Activated naive CD8-positive, alpha-beta T cell treated with anti-CD3 and anti-CD28 coated beads, Interleukin-2, amount 10 ng/mL, durations not matched to agents 7 days and 5 days (primary cell): Measurements from ENCODE around the gene ZNF407. TPM values are rescaled to one million over a fixed set of nuclear protein-coding genes. Genes with fewer than 3 reads are reported as not detected.
"Not testable (repeated sequence)": the region's sequence is repeated elsewhere in the genome, so short reads cannot be mapped to it uniquely, and the experiment has no call there.

ENCODE experiments used
- ATAC-seq: fragments of 150-1000 bp; cut with Tn5 transposase; one replicate; pipeline ENCODE4 v1.10.0; 2021; ENCODE audit warnings: low read depth, moderate library complexity
- POLR2A ChIA-PET: fragments of 350-600 bp; sonication (Branson Sonifier 250); formaldehyde crosslinking; loops from one replicate; lab custom pipeline; 2021; ENCODE audit warnings: antibody characterized with exemption; lab: Charles Lee
- DNase-seq: peaks from one replicate; pipeline ENCODE4 v3.0.0; 2021
- H3K27ac Mint-ChIP-seq: one replicate; pipeline ENCODE4 v1.8.0; 2022; ENCODE audit warnings: mild to moderate bottlenecking, mixed read lengths
- H3K27me3 Mint-ChIP-seq: one replicate; pipeline ENCODE4 v1.8.0; 2022; ENCODE audit warnings: mild to moderate bottlenecking, moderate library complexity, mixed read lengths
- H3K36me3 Mint-ChIP-seq: one replicate; pipeline ENCODE4 v1.8.0; 2021; ENCODE audit warnings: mild to moderate bottlenecking, mixed read lengths
- H3K4me1 Mint-ChIP-seq: one replicate; pipeline ENCODE4 v1.8.0; 2021; ENCODE audit warnings: mixed read lengths
- H3K4me3 Mint-ChIP-seq: one replicate; pipeline ENCODE4 v1.8.0; 2022; ENCODE audit warnings: mild to moderate bottlenecking, moderate library complexity, mixed read lengths
- H3K9me3 Mint-ChIP-seq: one replicate; pipeline ENCODE4 v1.8.0; 2021; ENCODE audit warnings: mixed read lengths
- total RNA-seq, 2 experiments: library from RNA; stranded (reverse); gene quantifications; one replicate each; pipeline ENCODE4 v1.2.3, GENCODE V29; 2021

ZNF407 gene
- total RNA-seq, 2 experiments from 2014 or later: 16.9 to 17.1 TPM

- H3K36me3 Mint-ChIP-seq, H3K27me3 Mint-ChIP-seq, H3K9me3 Mint-ChIP-seq, H3K4me1 Mint-ChIP-seq, ATAC-seq, DNase-seq, H3K4me3 Mint-ChIP-seq, POLR2A ChIA-PET, H3K27ac Mint-ChIP-seq: not testable (repeated sequence)
These were observed 506.4 kb downstream of the ZNF407 start for GRCh38 chr18:75104029-75104428.

- DNase-seq (no peak), ATAC-seq (no peak)
- H3K36me3 Mint-ChIP-seq: no peaks in the 10 kb centered on the region
- no peaks in the 10 kb centered on the region for H3K4me1 Mint-ChIP-seq
- POLR2A ChIA-PET: no interaction called here
- H3K9me3 Mint-ChIP-seq: peaks cover 2% of the 10 kb centered on the region
- no peak overlapping the region for H3K27ac Mint-ChIP-seq
- no peak overlapping the region for H3K4me3 Mint-ChIP-seq
- H3K27me3 Mint-ChIP-seq: no peaks in the 10 kb centered on the region
These were observed 506.8 kb downstream of the ZNF407 start for GRCh38 chr18:75104483-75104882.

GRCh38 chr18:75105551-75106254 lies 508.0 kb downstream of the ZNF407 start:
- H3K27me3 Mint-ChIP-seq: no peaks in the 10 kb centered on the region
- H3K4me1 Mint-ChIP-seq: no peaks in the 10 kb centered on the region
- ATAC-seq (no peak), DNase-seq (no peak)
- H3K9me3 Mint-ChIP-seq: no peaks in the 10 kb centered on the region
- H3K4me3 Mint-ChIP-seq: no peak overlapping the region
- H3K27ac Mint-ChIP-seq: no peak overlapping the region
- POLR2A ChIA-PET: no interaction called here
- H3K36me3 Mint-ChIP-seq: no peaks in the 10 kb centered on the region

GRCh38 chr18:75106746-75107145 lies 509.1 kb downstream of the ZNF407 start:
- Mint-ChIP-seq H3K4me3 (no peak overlapping the region), H3K27ac (no peak overlapping the region), H3K27me3 (no peaks in the 10 kb centered on the region), H3K4me1 (no peaks in the 10 kb centered on the region), H3K36me3 (no peaks in the 10 kb centered on the region), H3K9me3 (no peaks in the 10 kb centered on the region)
- DNase-seq (no peak), ATAC-seq (no peak)
- POLR2A ChIA-PET: no interaction called here

GRCh38 chr18:75107196-75107930 lies 509.7 kb downstream of the ZNF407 start:
- Mint-ChIP-seq H3K27me3 (no peaks in the 10 kb centered on the region), H3K27ac (no peak overlapping the region), H3K4me3 (no peak overlapping the region), H3K36me3 (no peaks in the 10 kb centered on the region), H3K4me1 (no peaks in the 10 kb centered on the region), H3K9me3 (no peaks in the 10 kb centered on the region)
- DNase-seq (no peak), ATAC-seq (no peak)
- POLR2A ChIA-PET: no interaction called here

- no peak for DNase-seq
- Mint-ChIP-seq H3K36me3 (no peaks in the 10 kb centered on the region), H3K9me3 (no peaks in the 10 kb centered on the region)
These were observed 510.2 kb downstream of the ZNF407 start for GRCh38 chr18:75107931-75108276.

GRCh38 chr18:75108579-75109318 lies 511.1 kb downstream of the ZNF407 start:
- POLR2A ChIA-PET: no interaction called here
- ATAC-seq: no peak
- H3K36me3 Mint-ChIP-seq: no peaks in the 10 kb centered on the region
- H3K4me1 Mint-ChIP-seq: no peaks in the 10 kb centered on the region
- DNase-seq: no peak
- H3K27me3 Mint-ChIP-seq: no peaks in the 10 kb centered on the region
- no peak overlapping the region for H3K27ac Mint-ChIP-seq
- H3K9me3 Mint-ChIP-seq: no peaks in the 10 kb centered on the region
- H3K4me3 Mint-ChIP-seq: no peak overlapping the region

More at GRCh38 chr18:75107931-75108276, 510.2 kb downstream of the ZNF407 start:
- no peak for ATAC-seq
- POLR2A ChIA-PET: no interaction called here
- H3K27ac Mint-ChIP-seq: no peak overlapping the region
- H3K4me3 Mint-ChIP-seq: no peak overlapping the region
- H3K27me3 Mint-ChIP-seq: no peaks in the 10 kb centered on the region
- H3K4me1 Mint-ChIP-seq: no peaks in the 10 kb centered on the region

- Mint-ChIP-seq H3K9me3 (no peaks in the 10 kb centered on the region), H3K4me3 (no peak overlapping the region), H3K36me3 (no peaks in the 10 kb centered on the region), H3K4me1 (no peaks in the 10 kb centered on the region), H3K27me3 (no peaks in the 10 kb centered on the region), H3K27ac (no peak overlapping the region)
- ATAC-seq (no peak), DNase-seq (no peak)
- POLR2A ChIA-PET: no interaction called here
These were observed 511.6 kb downstream of the ZNF407 start for GRCh38 chr18:75109319-75109691.

GRCh38 chr18:75109819-75110218 lies 512.1 kb downstream of the ZNF407 start:
- Mint-ChIP-seq H3K4me1 (no peaks in the 10 kb centered on the region), H3K27me3 (no peaks in the 10 kb centered on the region), H3K4me3 (no peak overlapping the region), H3K9me3 (no peaks in the 10 kb centered on the region), H3K36me3 (no peaks in the 10 kb centered on the region), H3K27ac (no peak overlapping the region)
- no peak for ATAC-seq
- POLR2A ChIA-PET: no interaction called here
- no peak for DNase-seq

GRCh38 chr18:75110311-75110710 lies 512.6 kb downstream of the ZNF407 start:
- Mint-ChIP-seq H3K36me3 (no peaks in the 10 kb centered on the region), H3K27me3 (no peaks in the 10 kb centered on the region), H3K4me3 (no peak overlapping the region), H3K4me1 (no peaks in the 10 kb centered on the region), H3K9me3 (no peaks in the 10 kb centered on the region), H3K27ac (no peak overlapping the region)
- ATAC-seq: no peak
- no peak for DNase-seq
- POLR2A ChIA-PET: no interaction called here

GRCh38 chr18:75110846-75111415 lies 513.3 kb downstream of the ZNF407 start:
- no peak overlapping the region for H3K4me3 Mint-ChIP-seq

GRCh38 chr18:75111760-75112159 lies 514.1 kb downstream of the ZNF407 start:
- Mint-ChIP-seq H3K27me3 (no peaks in the 10 kb centered on the region), H3K9me3 (no peaks in the 10 kb centered on the region), H3K36me3 (no peaks in the 10 kb centered on the region), H3K4me1 (no peaks in the 10 kb centered on the region), H3K4me3 (no peak overlapping the region), H3K27ac (no peak overlapping the region)
- ATAC-seq: no peak
- POLR2A ChIA-PET: no interaction called here
- no peak for DNase-seq

More at GRCh38 chr18:75110846-75111415, 513.3 kb downstream of the ZNF407 start:
- ATAC-seq (no peak), DNase-seq (no peak)
- no peaks in the 10 kb centered on the region for H3K36me3 Mint-ChIP-seq
- POLR2A ChIA-PET: no interaction called here
- no peaks in the 10 kb centered on the region for H3K4me1 Mint-ChIP-seq
- H3K27me3 Mint-ChIP-seq: no peaks in the 10 kb centered on the region
- H3K27ac Mint-ChIP-seq: no peak overlapping the region
- no peaks in the 10 kb centered on the region for H3K9me3 Mint-ChIP-seq

- POLR2A ChIA-PET: no interaction called here
- DNase-seq (no peak), ATAC-seq (no peak)
- Mint-ChIP-seq H3K27me3 (no peaks in the 10 kb centered on the region), H3K9me3 (no peaks in the 10 kb centered on the region), H3K4me3 (no peak overlapping the region), H3K27ac (no peak overlapping the region), H3K4me1 (no peaks in the 10 kb centered on the region), H3K36me3 (no peaks in the 10 kb centered on the region)
These were observed 514.8 kb downstream of the ZNF407 start for GRCh38 chr18:75112186-75113096.
